OCI-LY3 (cell line): ENCODE results near the gene CFAP46.

Experiments used
- H2AFZ ChIP-seq: fragments of 200-600, 300-600 bp; shearing (Covaris generic); 2 replicates; pipeline ENCODE4 v1.6.0; 2014; ENCODE audit warnings: antibody characterized with exemption, low read depth, low read length
- H3K27ac ChIP-seq: fragments of 200-600, 300-600 bp; sonication (generic); 2 replicates; pipeline ENCODE4 v1.5.1; 2014; ENCODE audit warnings: mild to moderate bottlenecking, low read length, moderate library complexity, mixed read lengths
- H3K27me3 ChIP-seq: fragments of 200-600, 300-600 bp; sonication (generic); 2 replicates; pipeline ENCODE4 v1.6.1; 2014; ENCODE audit warnings: low read depth, low read length, mixed read lengths
- H3K36me3 ChIP-seq: fragments of 200-600, 300-600 bp; sonication (generic); replicated peaks from 2 replicates; pipeline ENCODE3; 2014; ENCODE audit warnings: low read depth, low read length, mixed read lengths
- H3K4me1 ChIP-seq: fragments of 300-600, 200-600 bp; sonication (generic); 2 replicates; pipeline ENCODE4 v1.6.1; 2014; ENCODE audit warnings: low read length, mixed read lengths
- H3K4me2 ChIP-seq: fragments of 200-600, 300-600 bp; sonication (generic); 2 replicates; pipeline ENCODE4 v1.6.1; 2014; ENCODE audit warnings: low read length, mixed read lengths
- H3K4me3 ChIP-seq: fragments of 300-600, 200-600 bp; sonication (generic); 2 replicates; pipeline ENCODE4 v1.5.1; 2014; ENCODE audit warnings: antibody characterized with exemption, mild to moderate bottlenecking, low read length, moderate library complexity
- H3K79me2 ChIP-seq: fragments of 300-600, 200-600 bp; shearing (Covaris generic); 2 replicates; pipeline ENCODE4 v1.6.1; 2014; ENCODE audit warnings: mild to moderate bottlenecking, low read length, mixed read lengths
- H3K9ac ChIP-seq: fragments of 300-600, 200-600 bp; shearing (Covaris generic); 2 replicates; pipeline ENCODE4 v1.6.0; 2014; ENCODE audit warnings: mild to moderate bottlenecking, low read length, moderate library complexity
- H3K9me3 ChIP-seq: fragments of 200-600, 300-600 bp; shearing (Covaris generic); 2 replicates; pipeline ENCODE4 v1.6.1; 2014; ENCODE audit warnings: low read length, mixed read lengths; ENCODE audit not compliant: insufficient read depth
- H4K20me1 ChIP-seq: fragments of 200-600, 300-600 bp; sonication (generic); 2 replicates; pipeline ENCODE4 v1.6.1; 2016; ENCODE audit warnings: low read length, mixed read lengths; ENCODE audit not compliant: insufficient read depth
- CTCF ChIP-seq: fragments of 200-600, 300-600 bp; sonication (generic); IDR thresholded peaks from 2 replicates; pipeline ENCODE4 v1.5.1; 2014; ENCODE audit warnings: antibody characterized with exemption, low read length, low read depth
- EZH2phosphoT487 ChIP-seq: fragments of 200-600 bp; shearing (Covaris generic); IDR thresholded peaks from 2 replicates; pipeline ENCODE4 v1.6.1; 2018; ENCODE audit warnings: antibody characterized with exemption, mixed run types, low read depth

Gene CFAP46

DNA sequence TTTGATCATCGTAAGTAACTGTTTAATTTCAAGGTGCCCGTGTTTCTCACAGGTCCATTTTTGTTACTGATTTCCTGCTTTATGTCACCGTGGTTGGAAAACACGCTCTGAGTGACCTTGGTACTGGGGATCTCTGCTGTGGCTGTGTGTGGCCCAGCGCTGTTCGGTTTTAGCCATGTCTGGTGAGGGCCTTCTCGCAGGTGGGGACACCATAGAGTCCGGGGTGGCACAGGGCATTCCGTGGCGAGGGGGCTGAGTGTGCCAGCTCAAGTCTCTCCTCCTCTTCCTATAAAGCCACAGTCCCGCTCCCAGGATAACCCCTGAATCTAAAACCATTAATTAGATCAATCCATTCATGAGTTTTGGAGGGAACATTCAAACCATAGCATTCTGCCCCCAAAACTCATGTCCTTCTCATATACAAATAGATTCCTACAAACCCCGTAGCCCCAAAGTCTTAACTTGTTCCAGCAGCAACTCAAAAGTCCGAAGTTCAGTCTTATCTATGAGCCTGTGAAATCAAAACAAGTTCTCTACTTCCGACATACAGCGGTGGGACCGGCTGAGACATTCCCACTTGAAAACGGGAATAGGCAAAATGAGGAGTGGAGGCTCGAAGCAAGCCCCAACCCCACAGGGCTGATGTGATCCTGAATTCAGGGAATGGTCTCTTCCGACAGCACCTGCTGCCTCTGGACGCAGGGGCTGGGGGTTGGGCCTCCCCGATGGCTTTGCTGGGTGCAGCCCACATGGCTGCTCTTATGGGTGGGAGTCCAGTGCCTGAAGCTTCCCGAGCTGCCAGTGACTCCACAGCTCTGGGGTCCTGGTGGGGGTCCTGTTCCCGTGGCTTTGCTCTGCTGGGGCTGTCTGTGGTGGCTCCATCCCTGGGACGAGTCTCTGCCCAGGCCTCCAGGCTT lies 101.4 kb downstream of the CFAP46 start:
- Histone ChIP-seq H3K4me2 (no peak overlapping the region), H3K9me3 (no peaks in the 10 kb centered on the region), H4K20me1 (no peaks in the 10 kb centered on the region), H3K36me3 (no peaks in the 10 kb centered on the region), H3K27me3 (no peaks in the 10 kb centered on the region), H3K79me2 (no peaks in the 10 kb centered on the region), H2AFZ (no peak overlapping the region), H3K4me1 (no peaks in the 10 kb centered on the region), H3K9ac (no peak overlapping the region), H3K4me3 (no peak overlapping the region), H3K27ac (no peak overlapping the region)
- TF ChIP-seq EZH2phosphoT487 (no peak), CTCF (no peak)

DNA sequence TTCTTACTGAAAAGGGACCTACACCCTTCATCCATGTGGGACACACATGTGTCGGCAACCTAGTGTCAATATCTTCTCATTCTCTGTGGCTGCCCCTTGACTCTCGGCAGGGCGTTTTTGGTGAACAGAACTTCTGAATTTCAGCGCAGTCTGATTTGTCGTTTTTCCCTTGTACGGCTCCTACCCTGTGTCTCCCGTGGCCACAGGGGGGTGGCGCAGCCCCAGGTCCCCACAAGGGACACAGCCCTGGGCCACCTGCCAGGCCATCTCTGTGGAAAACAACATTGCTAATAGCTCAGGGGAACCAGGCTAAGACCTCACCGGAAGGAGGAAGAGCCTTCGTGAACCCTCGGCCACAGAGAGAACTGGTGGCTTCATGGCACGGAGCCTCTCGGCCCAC lies 103.3 kb downstream of the CFAP46 start:
- no peaks in the 10 kb centered on the region for H3K36me3 ChIP-seq
- H3K27me3 ChIP-seq = no peaks in the 10 kb centered on the region
- no peaks in the 10 kb centered on the region for H3K9me3 ChIP-seq
- no peaks in the 10 kb centered on the region for H4K20me1 ChIP-seq
- TF ChIP-seq CTCF = no peak
- no peak for TF ChIP-seq EZH2phosphoT487
- no peak overlapping the region for H3K27ac ChIP-seq
- no peak overlapping the region for H2AFZ ChIP-seq
- no peaks in the 10 kb centered on the region for H3K4me1 ChIP-seq
- no peak overlapping the region for H3K4me2 ChIP-seq
- no peak overlapping the region for H3K9ac ChIP-seq
- H3K4me3 ChIP-seq = no peak overlapping the region
- H3K79me2 ChIP-seq = no peaks in the 10 kb centered on the region

GRCh38 chr10:132838346-132838970 lies 103.9 kb downstream of the CFAP46 start:
- Histone ChIP-seq H3K4me1 (no peaks in the 10 kb centered on the region), H3K4me3 (no peak overlapping the region), H3K4me2 (no peak overlapping the region), H3K27me3 (no peaks in the 10 kb centered on the region), H3K9ac (no peak overlapping the region), H3K79me2 (no peaks in the 10 kb centered on the region), H3K27ac (no peak overlapping the region), H2AFZ (no peak overlapping the region), H4K20me1 (no peaks in the 10 kb centered on the region), H3K36me3 (no peaks in the 10 kb centered on the region), H3K9me3 (no peaks in the 10 kb centered on the region)
- no peak for TF ChIP-seq EZH2phosphoT487
- no peak for TF ChIP-seq CTCF

GRCh38 chr10:132837905-132838304 lies 104.5 kb downstream of the CFAP46 start:
- no peak overlapping the region for H3K4me3 ChIP-seq
- H3K4me1 ChIP-seq = no peaks in the 10 kb centered on the region
- H3K79me2 ChIP-seq = no peaks in the 10 kb centered on the region
- no peak overlapping the region for H3K9ac ChIP-seq
- no peaks in the 10 kb centered on the region for H4K20me1 ChIP-seq
- H3K4me2 ChIP-seq = no peak overlapping the region
- H2AFZ ChIP-seq = no peak overlapping the region
- no peaks in the 10 kb centered on the region for H3K36me3 ChIP-seq
- TF ChIP-seq EZH2phosphoT487 (no peak), CTCF (no peak)
- H3K9me3 ChIP-seq = no peaks in the 10 kb centered on the region
- H3K27me3 ChIP-seq = no peaks in the 10 kb centered on the region
- no peak overlapping the region for H3K27ac ChIP-seq
